ENCODE data around the gene NTM.

GRCh38 chr11:131932584-131933325 is 562.3 kb downstream of the NTM start:
- no peak for TF ChIP-seq EZH2 (IDR thresholded peaks at IDR 0.05)
- no peak for TF ChIP-seq POLR2AphosphoS5 (IDR thresholded peaks at IDR 0.05; ENCODE audit: borderline replicate concordance, low read depth, low read length)
- no peak for TF ChIP-seq FOXP2 (optimal IDR thresholded peaks at IDR 0.05; ENCODE audit: control extremely low read depth, extremely low read length, insufficient read depth)
